HG03432 (cell line): Measurements from ENCODE around the gene PTPN21.

Experiments
- ATAC-seq: cut with Tn5 transposase; IDR thresholded peaks from one replicate; pipeline ENCODE4 v1.9.1; 2021; ENCODE audit warnings: mild to moderate bottlenecking, moderate library complexity; ENCODE audit not compliant: unreplicated experiment

PTPN21 gene

GRCh38 chr14:88507208-88507607, 47.6 kb downstream of the PTPN21 start:
- ATAC-seq, result no peak

GRCh38 chr14:88505621-88506020, 49.2 kb downstream of the PTPN21 start:
- no peak for ATAC-seq

- no peak for ATAC-seq
These were observed 50.2 kb downstream of the PTPN21 start for GRCh38 chr14:88504602-88505001.

GRCh38 chr14:88503754-88504406, 50.9 kb downstream of the PTPN21 start:
- no peak for ATAC-seq

GRCh38 chr14:88502740-88503139, 52.1 kb downstream of the PTPN21 start:
- no peak for ATAC-seq

- no peak for ATAC-seq
These were observed 54.2 kb downstream of the PTPN21 start for GRCh38 chr14:88500611-88501010.

- no peak for ATAC-seq
These were observed 55.6 kb downstream of the PTPN21 start for GRCh38 chr14:88499225-88499624.

GRCh38 chr14:88496414-88496813, 58.4 kb downstream of the PTPN21 start:
- no peak for ATAC-seq

DNA sequence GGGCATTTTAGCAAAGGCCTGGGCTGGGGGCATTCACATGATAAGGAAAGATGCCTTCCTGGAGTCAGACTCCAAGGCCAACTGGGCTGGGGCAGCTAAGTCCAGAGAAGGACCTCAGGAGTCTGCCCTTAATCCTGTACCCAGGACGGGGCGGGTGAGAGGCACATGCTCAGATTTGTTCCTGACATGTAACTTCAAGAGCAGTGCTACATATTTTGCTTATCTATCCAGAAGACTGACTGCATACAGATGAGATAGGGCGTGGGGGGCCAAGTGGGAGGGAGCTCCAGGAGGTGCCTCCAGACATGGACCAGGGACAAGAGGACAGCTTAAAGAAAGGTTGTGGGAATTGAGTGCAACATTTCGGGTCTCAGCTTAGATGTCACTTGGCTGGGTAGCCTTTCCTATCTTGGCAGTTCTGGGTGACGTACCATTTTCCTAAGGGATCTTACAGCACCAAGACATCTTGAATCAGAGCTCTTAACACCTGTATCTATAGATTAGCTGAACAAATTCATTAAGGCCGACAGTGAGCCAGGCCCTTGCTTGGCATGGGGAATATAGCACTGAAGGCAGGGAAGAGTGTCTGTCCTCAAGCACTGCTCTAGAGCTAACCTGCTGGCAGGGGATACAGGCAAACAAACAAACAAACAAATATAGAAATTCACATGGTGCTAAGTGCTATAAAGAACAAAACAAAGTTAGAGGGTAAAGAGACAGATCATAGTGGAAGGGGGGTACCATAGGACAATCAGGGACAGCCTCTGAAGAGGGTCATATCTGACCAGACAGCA, 61.2 kb downstream of the PTPN21 start:
- ATAC-seq, result no peak

DNA sequence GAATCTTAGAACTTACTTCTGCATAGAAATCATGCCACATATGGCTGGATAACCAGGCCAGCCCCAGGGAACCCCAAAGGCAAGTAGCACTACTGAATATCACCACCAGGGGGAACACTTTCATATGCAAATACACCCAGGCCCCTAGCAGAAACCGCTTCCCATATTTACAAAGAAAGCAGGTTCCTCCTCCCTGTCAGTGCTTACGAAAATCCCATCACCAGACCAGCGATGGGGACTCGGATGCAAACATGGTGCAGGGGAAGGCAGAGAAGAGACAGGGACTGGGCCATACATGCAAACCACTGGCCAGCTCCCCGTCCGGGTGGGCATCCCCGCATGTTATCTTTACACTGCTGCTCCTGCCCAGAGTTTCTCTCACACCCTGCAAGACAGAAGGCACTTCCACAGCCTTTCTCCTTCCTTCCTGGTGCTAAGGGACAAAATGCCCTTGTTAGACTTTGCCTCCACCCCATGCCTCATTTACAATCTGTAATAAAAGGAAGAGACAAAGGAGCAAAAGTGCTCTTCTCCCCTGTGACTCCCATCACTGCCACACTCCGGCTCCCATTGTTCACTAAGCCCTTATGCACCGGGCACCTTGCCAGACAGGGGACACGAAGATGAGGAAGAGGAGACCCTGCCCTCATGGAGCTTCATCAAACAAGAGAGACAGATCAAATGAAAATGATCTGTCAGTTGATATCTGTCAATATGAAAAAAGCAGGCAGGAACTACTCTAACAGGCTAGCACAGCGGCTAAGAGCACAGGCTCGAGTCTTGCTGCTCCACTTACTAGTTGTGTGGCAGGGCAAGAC, 62.3 kb downstream of the PTPN21 start:
- ATAC-seq, result peak; percentile 91

DNA sequence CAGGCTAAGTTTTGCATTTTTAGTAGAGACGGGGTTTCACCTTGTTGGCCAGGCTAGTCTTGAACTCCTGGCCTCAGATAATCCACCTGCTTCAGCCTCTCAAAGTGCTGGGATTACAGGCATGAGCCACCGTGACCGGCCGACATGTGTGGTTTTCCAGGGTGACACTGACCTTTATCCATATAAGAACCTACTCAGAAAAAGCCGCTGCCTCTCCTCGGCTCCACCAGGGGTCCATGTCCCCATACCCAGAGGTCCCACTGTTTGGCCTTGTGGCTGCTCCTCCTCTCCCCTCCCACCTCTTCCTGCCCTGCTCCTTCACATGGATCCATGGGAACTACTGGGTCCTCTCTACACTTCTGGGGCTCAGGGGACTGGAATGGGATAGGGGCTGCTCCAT, 64.6 kb downstream of the PTPN21 start:
- no peak for ATAC-seq

GRCh38 chr14:88488897-88489296, 65.9 kb downstream of the PTPN21 start:
- no peak for ATAC-seq

DNA sequence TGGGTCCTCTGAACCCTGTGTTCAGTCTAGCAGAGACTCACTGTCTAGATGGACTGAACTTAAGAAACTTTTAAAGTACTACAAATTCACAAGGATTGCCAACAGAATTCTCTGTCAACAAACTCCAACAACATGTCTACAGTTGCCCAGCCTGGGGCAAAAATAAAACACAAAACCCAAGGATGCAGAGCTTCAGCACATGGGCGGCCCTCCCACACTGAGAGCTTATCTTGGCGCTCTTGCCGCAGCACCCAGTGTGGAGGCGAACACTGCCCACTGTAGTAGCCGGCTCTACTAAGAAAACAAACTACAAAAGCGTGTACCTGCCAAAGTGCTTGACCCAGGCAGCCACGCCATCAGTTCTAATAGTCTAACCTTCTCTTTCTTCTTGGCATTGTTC, 66.7 kb downstream of the PTPN21 start:
- ATAC-seq, result no peak

DNA sequence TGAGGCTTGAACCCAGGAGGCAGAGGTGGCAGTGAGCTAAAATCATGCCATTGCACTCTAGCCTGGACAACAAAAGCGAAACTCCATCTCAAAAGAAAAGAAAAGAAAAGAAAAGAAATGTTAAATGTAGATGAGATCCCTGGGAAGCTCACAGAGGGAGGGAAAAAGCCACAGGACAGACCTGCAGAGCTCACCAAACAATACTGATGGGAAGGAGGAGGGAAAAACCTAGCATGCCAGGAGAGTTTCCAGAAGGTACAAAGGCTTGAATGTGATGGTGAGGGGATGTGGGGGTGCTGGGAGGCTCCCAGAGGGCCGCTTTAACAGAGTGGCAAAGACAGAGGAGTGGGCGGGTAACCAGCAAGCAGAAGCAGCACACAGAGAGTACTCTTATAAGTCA, 72.3 kb downstream of the PTPN21 start:
- ATAC-seq, result no peak

DNA sequence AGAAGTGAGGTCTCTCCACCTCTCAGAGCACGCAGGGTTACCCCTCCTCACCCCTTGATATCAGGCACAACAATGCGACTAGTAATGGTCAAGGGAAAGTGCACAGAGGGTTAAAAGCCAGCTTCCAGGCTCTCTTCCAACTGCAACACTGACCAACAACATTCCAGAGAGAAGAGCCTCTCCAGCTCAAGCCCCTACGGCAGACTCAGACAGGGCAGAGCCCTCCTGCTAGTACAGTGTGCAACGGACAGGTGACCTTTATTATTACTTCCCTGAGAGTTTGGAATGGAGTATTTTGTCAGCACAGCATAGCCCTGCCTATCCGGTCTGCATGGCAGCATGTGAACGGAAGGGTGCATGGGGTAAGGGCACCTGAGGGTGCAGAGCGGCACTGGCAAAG, 73.0 kb downstream of the PTPN21 start:
- ATAC-seq, result no peak

GRCh38 chr14:88481059-88481458, 73.7 kb downstream of the PTPN21 start:
- ATAC-seq, result no peak

DNA sequence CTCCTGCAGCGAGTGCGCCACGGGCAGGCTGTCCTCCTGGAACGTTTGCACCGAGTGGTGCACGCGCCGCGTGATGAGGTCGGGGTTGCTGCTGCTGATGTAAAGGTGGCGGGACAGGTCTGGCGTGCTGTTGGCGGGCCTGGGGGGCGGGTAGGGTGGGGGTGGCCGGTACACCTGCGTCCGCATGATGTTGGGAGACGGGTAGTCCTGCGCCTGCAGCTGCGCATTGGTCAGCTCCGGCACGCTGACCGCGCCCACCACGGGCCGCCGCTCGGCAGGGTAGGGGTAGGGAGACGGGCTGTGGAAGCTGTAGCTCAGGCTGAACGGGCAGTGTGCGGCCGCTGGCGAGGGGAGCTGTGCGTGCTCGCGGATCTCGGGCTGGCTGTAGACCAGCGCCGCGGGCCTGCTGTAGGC, 75.2 kb downstream of the PTPN21 start:
- ATAC-seq, result no peak

GRCh38 chr14:88478931-88479330, 75.9 kb downstream of the PTPN21 start:
- no peak for ATAC-seq

GRCh38 chr14:88477513-88478250, 77.1 kb downstream of the PTPN21 start:
- ATAC-seq, result no peak

- ATAC-seq, result no peak
These were observed 78.0 kb downstream of the PTPN21 start for GRCh38 chr14:88476825-88477224.

GRCh38 chr14:88476214-88476774, 78.5 kb downstream of the PTPN21 start:
- ATAC-seq, result no peak
